KG1 (cell line): Measurements from ENCODE around the gene MAGI3.
"Not testable (repeated sequence)": the region's sequence is repeated elsewhere in the genome, so short reads cannot be mapped to it uniquely, and the experiment has no call there.

Experiments
- DNase-seq: peaks from one replicate; lab custom pipeline; 2025; lab: John Stamatoyannopoulos, UW

The MAGI3 gene

DNA sequence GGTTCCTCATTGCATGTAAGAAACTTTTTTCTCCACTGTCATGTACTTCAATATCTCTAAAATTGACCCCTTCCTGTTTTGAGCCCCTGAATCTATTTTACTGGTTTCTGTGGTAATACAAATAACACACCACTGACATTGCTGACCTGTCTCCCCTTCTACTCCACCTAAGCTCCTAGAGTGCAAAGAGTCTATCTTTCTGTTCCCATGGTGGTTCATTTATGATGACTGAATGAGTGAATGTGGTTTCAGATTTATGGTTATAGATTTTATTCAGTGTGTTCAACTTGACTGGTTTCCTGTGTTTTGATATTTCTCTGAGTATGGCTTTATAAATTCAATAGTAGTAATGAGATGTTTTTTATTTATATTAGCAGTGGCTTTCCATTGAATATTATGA, 127.7 kb downstream of the MAGI3 start:
- no peak for DNase-seq

DNA sequence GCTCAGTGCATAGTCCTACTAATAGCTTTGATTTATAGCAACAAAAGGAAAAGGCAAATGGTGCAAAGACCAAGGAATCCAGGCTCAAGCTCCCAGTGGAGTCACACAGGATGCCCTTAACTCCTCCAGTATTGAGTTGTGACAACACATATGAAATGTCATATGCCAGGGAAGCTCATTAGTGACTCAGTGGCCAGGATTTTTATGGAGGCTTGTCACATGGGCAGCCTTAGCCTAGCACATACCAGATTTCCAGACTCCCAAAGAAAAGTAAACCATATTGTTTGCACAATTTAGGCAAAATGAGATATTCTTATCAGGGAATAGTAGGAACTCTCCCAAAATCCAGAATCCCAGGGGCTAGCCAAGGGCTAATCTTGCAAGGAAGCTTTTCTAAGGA, 129.2 kb downstream of the MAGI3 start:
- no peak for DNase-seq

DNA sequence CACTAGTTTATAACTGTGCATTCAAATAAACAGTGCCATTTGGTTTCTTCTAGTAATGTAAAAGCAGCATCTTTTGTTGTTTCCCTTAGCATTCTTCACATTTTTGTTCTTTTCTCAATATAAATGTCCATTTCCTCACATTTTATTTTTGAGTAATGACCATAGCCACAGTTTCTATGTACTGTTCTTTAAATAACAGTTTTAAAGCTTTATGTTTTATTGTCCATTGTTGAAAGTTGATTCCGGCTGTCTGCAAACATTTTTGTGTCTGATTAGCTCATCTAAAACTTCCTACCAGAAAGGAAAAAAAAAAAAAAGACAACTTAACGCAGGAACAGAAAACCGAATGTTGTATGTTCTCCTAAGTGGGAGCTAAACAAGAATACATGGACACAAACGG, 139.7 kb downstream of the MAGI3 start:
- no peak for DNase-seq

GRCh38 chr1:113531321-113531720, 141.0 kb downstream of the MAGI3 start:
- no peak for DNase-seq

DNA sequence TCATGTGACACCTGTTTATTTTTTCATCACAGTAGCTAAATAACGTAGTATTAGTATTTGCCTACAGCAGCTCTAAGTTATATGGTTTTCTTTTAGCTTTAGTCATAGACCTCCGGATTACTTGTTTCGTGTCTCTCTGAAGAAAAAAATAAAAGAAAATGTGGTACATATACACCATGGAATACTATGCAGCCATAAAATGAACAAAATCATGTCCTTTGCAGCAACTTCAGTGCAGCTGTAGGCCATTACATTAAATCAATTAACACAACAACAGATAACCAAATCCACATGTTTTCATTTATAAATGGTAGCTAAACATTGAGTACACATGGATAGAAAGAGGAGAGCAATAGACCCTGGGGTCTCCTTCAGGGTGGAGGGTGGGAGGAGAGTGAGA, 142.7 kb downstream of the MAGI3 start:
- DNase-seq, result no peak

GRCh38 chr1:113534130-113534817, 144.0 kb downstream of the MAGI3 start:
- no peak for DNase-seq

DNA sequence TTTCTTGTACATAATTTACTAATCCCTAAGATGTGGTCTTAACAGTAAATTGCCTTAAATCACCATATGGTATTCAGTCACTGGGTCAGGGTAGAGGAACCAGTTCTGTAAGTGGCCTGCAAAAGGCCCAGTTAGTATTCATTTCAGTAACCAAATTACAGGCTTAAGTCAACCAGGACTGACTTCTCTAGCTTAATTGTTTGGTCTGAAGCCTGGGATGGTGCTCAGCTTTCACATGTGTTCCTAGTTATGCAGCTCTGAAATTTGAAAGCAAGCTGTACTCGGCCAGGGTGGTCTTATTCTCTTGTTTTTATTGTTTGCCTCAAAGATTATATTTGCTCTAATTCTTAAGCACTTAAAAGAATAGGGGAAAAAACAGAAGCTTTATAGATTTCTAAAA, 144.6 kb downstream of the MAGI3 start:
- no peak for DNase-seq

- no peak for DNase-seq
These were observed 146.0 kb downstream of the MAGI3 start for GRCh38 chr1:113536182-113536780.

DNA sequence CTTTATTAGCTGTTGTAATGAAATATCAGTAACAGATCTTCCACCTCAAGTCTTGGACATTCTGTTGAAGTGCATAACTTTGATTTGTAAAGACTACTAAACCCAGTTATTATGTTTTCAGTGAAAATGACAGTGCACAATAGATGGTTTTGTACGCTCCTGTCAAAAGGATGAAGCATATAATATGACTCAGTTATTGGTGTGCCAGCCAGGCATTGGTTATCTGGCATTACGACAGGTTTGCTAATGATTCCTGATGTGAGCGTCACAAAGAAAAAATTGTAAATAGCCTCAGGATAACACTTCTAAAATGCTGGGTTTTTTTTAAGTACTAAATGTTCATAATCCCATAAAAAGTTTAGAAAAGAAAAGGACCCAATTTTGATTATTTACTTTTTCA, 147.9 kb downstream of the MAGI3 start:
- DNase-seq, result no peak

DNA sequence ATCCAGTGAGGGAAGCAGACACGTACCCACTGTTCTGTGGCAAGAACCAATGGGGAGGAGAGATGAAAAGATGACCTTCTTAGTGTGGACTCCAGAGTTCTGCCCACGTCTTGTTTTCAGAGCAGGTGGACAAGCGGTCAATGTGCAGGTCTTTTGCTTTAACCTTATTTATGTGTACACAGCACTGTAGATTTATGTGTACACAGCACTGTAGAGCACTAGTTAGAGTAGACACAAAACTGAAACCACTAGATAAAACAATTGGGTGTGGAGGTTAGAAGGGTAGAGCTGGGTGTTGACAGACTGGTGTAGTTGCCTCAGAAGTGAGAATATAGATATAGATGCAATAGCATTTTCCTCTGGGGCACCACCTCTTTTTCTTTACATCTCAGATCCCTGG, 150.0 kb downstream of the MAGI3 start:
- DNase-seq, result no peak

- DNase-seq, result no peak
These were observed 150.8 kb downstream of the MAGI3 start for GRCh38 chr1:113541106-113541505.

GRCh38 chr1:113542221-113542701, 151.9 kb downstream of the MAGI3 start:
- DNase-seq, result no peak

DNA sequence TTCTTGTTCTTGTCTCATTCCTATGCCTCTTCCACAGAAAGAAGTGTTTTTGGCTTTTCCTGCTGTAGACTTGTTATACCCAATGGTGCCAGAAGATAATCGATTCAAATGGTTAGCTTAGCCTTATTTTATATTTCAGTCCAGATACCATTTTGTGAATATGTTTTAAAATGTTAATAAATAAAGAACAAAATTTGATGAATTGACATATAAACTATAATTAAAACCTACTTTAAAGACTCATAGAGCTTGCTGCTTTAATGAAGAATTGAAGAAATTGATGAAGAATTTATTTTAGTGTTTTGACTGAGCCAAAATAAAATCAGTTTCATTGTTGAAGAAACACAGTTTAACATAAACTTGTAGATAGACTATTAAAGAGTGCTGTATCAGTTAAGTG, 152.8 kb downstream of the MAGI3 start:
- no peak for DNase-seq

DNA sequence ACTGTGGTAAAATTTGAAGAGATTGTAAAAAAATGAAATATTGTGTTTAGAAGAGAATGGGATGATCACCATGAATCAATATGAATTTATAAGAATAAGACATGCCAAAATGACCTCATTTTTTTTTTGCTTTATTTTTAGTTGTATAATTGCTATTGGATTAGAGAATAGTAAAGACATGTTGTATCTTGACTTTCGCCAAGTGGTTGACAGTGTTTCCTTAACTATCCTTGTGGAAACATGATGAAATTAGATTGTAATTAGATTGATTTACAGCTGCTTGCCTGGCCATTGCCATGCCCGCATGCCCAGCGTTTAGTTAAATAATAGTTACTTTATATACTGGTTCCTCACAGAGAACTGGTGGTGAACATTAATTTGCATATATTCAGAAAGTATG, 154.9 kb downstream of the MAGI3 start:
- DNase-seq, result no peak

DNA sequence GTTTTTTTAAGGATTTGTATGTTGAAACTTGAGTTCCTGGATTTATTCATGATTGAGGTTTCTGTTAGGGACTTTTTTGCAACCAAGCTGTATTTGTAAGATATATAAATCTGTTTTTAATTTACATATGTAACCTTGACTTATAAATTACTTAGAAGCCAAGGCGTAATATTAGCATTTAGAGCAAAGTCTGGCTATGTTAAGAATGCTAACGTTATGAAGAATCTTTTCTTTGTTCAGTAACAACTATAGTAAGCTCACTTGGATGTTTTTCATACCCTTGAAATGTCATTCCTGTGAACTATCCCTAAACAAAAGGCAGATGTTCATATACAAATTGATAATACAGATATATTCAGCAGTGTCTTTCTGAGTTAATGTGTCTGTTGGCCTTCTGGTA, 155.3 kb downstream of the MAGI3 start:
- no peak for DNase-seq

DNA sequence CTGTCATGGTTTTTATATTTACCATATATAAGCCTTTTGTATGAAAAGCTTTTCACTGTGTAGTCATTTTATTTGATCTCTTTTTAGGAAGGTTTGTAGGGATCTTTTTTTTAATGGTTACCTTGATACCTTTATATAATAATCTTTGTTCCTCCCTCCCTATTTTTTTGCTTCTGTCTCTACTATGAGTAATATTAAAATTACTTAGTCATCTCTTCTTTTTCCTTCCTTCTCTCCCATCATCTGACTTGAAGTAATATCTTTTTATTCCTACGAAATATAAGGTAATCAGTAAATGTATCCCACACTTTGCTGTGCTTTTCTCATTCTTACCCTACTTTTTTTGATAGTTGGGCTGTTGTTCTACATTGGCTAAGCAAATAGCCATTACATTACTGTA, 161.4 kb downstream of the MAGI3 start:
- no peak for DNase-seq

DNA sequence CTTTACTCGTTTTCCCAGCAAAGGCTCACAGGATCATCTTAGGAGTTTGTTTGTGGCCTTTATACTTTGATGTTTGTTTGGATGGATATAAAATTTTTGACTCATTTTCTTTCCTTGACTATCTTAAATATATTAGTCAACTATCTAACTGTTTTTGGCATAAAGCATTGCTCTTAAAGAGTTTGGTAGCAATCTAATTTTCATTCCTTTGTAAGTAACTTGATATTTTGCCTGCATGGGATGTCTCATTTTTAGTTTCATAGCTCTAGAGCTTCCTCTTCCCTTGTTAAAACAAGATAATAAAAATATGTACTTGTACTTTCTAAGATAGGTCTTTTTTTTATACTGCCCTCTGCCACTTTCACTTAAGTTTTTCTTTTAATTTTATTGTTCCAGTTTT, 161.9 kb downstream of the MAGI3 start:
- DNase-seq, result no peak

- DNase-seq, result no peak
These were observed 166.9 kb downstream of the MAGI3 start for GRCh38 chr1:113557187-113557586.

- no peak for DNase-seq
These were observed 175.3 kb downstream of the MAGI3 start for GRCh38 chr1:113565621-113566020.

GRCh38 chr1:113567427-113567826, 177.1 kb downstream of the MAGI3 start:
- DNase-seq, result no peak

DNA sequence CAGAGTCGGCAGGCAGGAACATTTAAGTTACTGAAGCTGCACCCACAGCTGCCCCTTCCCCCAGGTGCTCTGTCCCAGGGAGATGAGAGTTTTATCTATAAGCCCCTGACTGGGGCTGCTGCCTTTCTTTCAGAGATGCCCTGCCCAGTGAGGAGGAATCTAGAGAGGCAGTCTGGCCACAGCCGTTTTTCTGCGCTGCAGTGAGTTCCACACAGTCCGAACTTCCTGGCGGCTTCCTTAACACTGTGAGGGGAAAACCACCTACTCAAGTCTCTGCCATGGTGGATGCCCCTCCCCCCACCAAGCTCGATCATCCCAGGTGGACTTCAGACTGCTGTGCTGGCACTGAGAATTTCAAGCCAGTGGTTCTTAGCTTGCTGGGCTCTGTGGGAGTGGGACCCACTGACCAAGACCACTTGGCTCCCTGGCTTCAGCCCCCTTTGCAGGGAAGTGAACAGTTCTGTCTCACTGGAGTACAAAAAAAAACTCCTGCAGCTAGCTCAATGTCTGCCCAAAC, 185.5 kb downstream of the MAGI3 start:
- not testable (repeated sequence) for DNase-seq

DNA sequence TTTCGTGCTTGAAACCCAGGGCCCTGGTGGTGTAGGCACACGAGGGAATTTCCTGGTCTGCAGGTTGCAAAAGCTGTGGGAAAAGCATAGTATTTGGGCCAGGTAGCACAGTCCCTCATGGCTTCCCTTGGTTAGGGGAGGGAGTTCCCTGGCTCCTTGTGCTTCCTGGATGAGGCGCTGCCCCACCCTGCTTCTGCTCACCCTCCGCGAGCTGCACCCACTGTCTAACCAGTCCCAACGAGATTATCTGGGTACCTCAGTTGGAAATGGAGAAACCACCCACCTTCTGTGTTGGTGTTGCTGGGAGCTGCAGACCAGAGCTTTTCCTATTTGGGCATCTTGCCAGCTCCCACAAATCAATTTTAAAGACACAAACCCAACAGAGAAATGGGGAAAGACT, 186.0 kb downstream of the MAGI3 start:
- DNase-seq, result no peak

- no peak for DNase-seq
These were observed 189.1 kb downstream of the MAGI3 start for GRCh38 chr1:113579256-113580018.
